H1 (cell line): ENCODE measurements around the gene DAPK3. TPM values are rescaled to one million over a fixed set of nuclear protein-coding genes. Genes with fewer than 3 reads are reported as not detected.

ENCODE experiments used
- CTCF ChIA-PET: fragments of 300-600 bp; sonication (Branson Sonifier 250); formaldehyde crosslinking; loops from one replicate; lab custom pipeline; 2021; ENCODE audit not compliant: partially characterized antibody; lab: Charles Lee
- POLR2A ChIA-PET: fragments of 300-600 bp; sonication (Branson Sonifier 250); formaldehyde crosslinking; loops from one replicate; lab custom pipeline; 2021; ENCODE audit warnings: inconsistent platforms; ENCODE audit not compliant: partially characterized antibody; lab: Charles Lee
- DNase-seq, 2 experiments: peaks; one replicate each; pipeline versions ENCODE4 v3.0.0 to v3.0.0-alpha.2; 2010 to 2022; ENCODE audit warnings: low spot score in 2 of 2, low read depth in 1 of 2, mixed read lengths in 1 of 2
- FAIRE-seq: peaks from 2 replicates; lab custom pipeline; 2011; peaks lifted over from hg19 to GRCh38; lab: Jason Lieb, UNC
- H2AFZ ChIP-seq: 2 replicates; pipeline ENCODE4 v1.8.1; 2012; ENCODE audit warnings: low read length, inconsistent platforms
- H2AK5ac ChIP-seq: 2 replicates; pipeline ENCODE4 v1.6.1; 2013; ENCODE audit warnings: low read depth, low read length
- H2BK120ac ChIP-seq: replicated peaks from 2 replicates; pipeline ENCODE3; 2013; ENCODE audit warnings: low read depth, low read length, inconsistent platforms
- H2BK12ac ChIP-seq: 2 replicates; pipeline ENCODE4 v1.6.1; 2013; ENCODE audit warnings: low read depth, low read length
- H2BK15ac ChIP-seq: 2 replicates; pipeline ENCODE4 v1.6.1; 2013; ENCODE audit warnings: low read length
- H2BK20ac ChIP-seq: 2 replicates; pipeline ENCODE4 v1.6.1; 2013; ENCODE audit warnings: low read length
- H2BK5ac ChIP-seq: 2 replicates; pipeline ENCODE4 v1.6.1; 2013; ENCODE audit warnings: low read depth, low read length
- H3K14ac ChIP-seq: 2 replicates; pipeline ENCODE4 v1.6.1; 2013; ENCODE audit warnings: inconsistent platforms; ENCODE audit not compliant: insufficient read length
- H3K18ac ChIP-seq: 2 replicates; pipeline ENCODE4 v1.6.1; 2013; ENCODE audit warnings: low read length; ENCODE audit errors: extremely low read depth
- H3K23ac ChIP-seq: 2 replicates; pipeline ENCODE4 v1.6.1; 2013; ENCODE audit warnings: inconsistent platforms; ENCODE audit not compliant: insufficient read length
- H3K23me2 ChIP-seq: 2 replicates; pipeline ENCODE4 v1.6.1; 2013; ENCODE audit warnings: low read depth, low read length
- H3K27ac ChIP-seq: 2 replicates; pipeline ENCODE4 v1.6.1; 2011; ENCODE audit warnings: low read depth, low read length, inconsistent platforms
- H3K27me3 ChIP-seq, 4 experiments: replicated peaks in 1 of 4; 1 replicate in 1 of 4; 2 replicates in 3 of 4; pipeline versions ENCODE4 v1.6.1 to v1.8.1; 2011 to 2013; ENCODE audit warnings: low read length in 3 of 4, mild to moderate bottlenecking in 3 of 4, inconsistent platforms in 2 of 4, mixed read lengths in 2 of 4, moderate library complexity in 1 of 4; ENCODE audit not compliant: control insufficient read depth in 3 of 4, insufficient read depth in 3 of 4; ENCODE audit errors: extremely low read depth in 1 of 4
- H3K36me3 ChIP-seq, 4 experiments: 2 replicates each; pipeline versions ENCODE4 v1.6.1 to v1.8.1; 2011 to 2013; ENCODE audit warnings: mild to moderate bottlenecking in 4 of 4, low read length in 3 of 4, moderate library complexity in 2 of 4, control low read depth in 1 of 4, inconsistent platforms in 1 of 4; ENCODE audit not compliant: insufficient read depth in 4 of 4, control insufficient read depth in 2 of 4
- H3K4ac ChIP-seq: replicated peaks from 2 replicates; pipeline ENCODE3; 2013; ENCODE audit warnings: low read length, low read depth, mixed read lengths, inconsistent platforms; ENCODE audit not compliant: insufficient read length
- H3K4me1 ChIP-seq, 4 experiments: replicated peaks in 1 of 4; 1 replicate in 1 of 4; 2 replicates in 3 of 4; pipeline versions ENCODE4 v1.6.1 to v1.8.1; 2011 to 2013; ENCODE audit warnings: low read length in 3 of 4, inconsistent platforms in 2 of 4, mixed read lengths in 1 of 4; ENCODE audit not compliant: insufficient read depth in 4 of 4, control insufficient read depth in 3 of 4
- H3K4me2 ChIP-seq, 2 experiments: 2 replicates each; pipeline versions ENCODE4 v1.6.1 to v1.8.1; 2011 to 2013; ENCODE audit warnings: low read depth in 2 of 2, low read length in 2 of 2, control low read depth in 1 of 2, inconsistent platforms in 1 of 2, mild to moderate bottlenecking in 1 of 2; ENCODE audit not compliant: insufficient read depth in 1 of 2
- H3K4me3 ChIP-seq, 4 experiments: fragments of 200-600, 300-600 bp in 1 of 4; sonication (generic), shearing (Covaris generic), sonication (Bioruptor Twin) in 1 of 4; 2 replicates each; pipeline versions ENCODE4 v1.5.1 to v1.8.1; 2011 to 2016; ENCODE audit warnings: low read length in 4 of 4, low read depth in 3 of 4, control low read depth in 2 of 4, inconsistent platforms in 2 of 4, mild to moderate bottlenecking in 2 of 4, mixed read lengths in 1 of 4, moderate library complexity in 1 of 4; ENCODE audit not compliant: insufficient read depth in 2 of 4; ENCODE audit errors: extremely low read depth in 1 of 4
- H3K56ac ChIP-seq: replicated peaks from 2 replicates; pipeline ENCODE3; 2013; ENCODE audit warnings: low read depth, mild to moderate bottlenecking, mixed read lengths, low read length, inconsistent platforms; ENCODE audit not compliant: insufficient read length
- H3K79me1 ChIP-seq: 2 replicates; pipeline ENCODE4 v1.6.1; 2013; ENCODE audit warnings: low read depth, low read length, control low read depth
- H3K79me2 ChIP-seq, 2 experiments: 2 replicates each; pipeline versions ENCODE4 v1.6.1 to v1.8.1; 2012 to 2013; ENCODE audit warnings: low read length in 2 of 2, mild to moderate bottlenecking in 2 of 2, inconsistent platforms in 1 of 2; ENCODE audit not compliant: insufficient read depth in 2 of 2, control insufficient read depth in 1 of 2
- H3K9ac ChIP-seq, 4 experiments: replicated peaks in 1 of 4; 1 replicate in 1 of 4; 2 replicates in 3 of 4; pipeline versions ENCODE4 v1.6.1 to v1.8.1; 2011 to 2013; ENCODE audit warnings: low read depth in 3 of 4, low read length in 3 of 4, control low read depth in 2 of 4, mild to moderate bottlenecking in 2 of 4, moderate library complexity in 2 of 4, inconsistent platforms in 1 of 4; ENCODE audit errors: extremely low read depth in 1 of 4
- H3K9me3 ChIP-seq, 2 experiments: 2 replicates each; pipeline versions ENCODE4 v1.6.1 to v1.8.1; 2012 to 2013; ENCODE audit warnings: mild to moderate bottlenecking in 2 of 2, moderate library complexity in 2 of 2, control low read depth in 1 of 2, inconsistent platforms in 1 of 2, low read depth in 1 of 2, low read length in 1 of 2, mixed read lengths in 1 of 2; ENCODE audit not compliant: insufficient read depth in 2 of 2
- H4K20me1 ChIP-seq, 2 experiments: replicated peaks in 1 of 2; 2 replicates each; pipeline versions ENCODE3 to v1.8.1; 2011 to 2013; ENCODE audit warnings: inconsistent platforms in 2 of 2, low read length in 2 of 2, mild to moderate bottlenecking in 1 of 2; ENCODE audit not compliant: insufficient read depth in 2 of 2, control insufficient read depth in 1 of 2
- H4K5ac ChIP-seq: 2 replicates; pipeline ENCODE4 v1.6.1; 2013; ENCODE audit warnings: low read length, low read depth, mixed read lengths, inconsistent platforms; ENCODE audit not compliant: insufficient read length
- H4K8ac ChIP-seq: 2 replicates; pipeline ENCODE4 v1.8.0; 2013; ENCODE audit warnings: mild to moderate bottlenecking, moderate library complexity, low read length, inconsistent platforms; ENCODE audit not compliant: insufficient read depth; ENCODE audit errors: extremely low read depth
- H4K91ac ChIP-seq: replicated peaks from 2 replicates; pipeline ENCODE3; 2013; ENCODE audit warnings: low read length, mixed read lengths, inconsistent platforms; ENCODE audit not compliant: insufficient read length
- ATF3 ChIP-seq: IDR thresholded peaks from 2 replicates; pipeline ENCODE4 v1.6.1; 2011; ENCODE audit warnings: low read depth, mild to moderate bottlenecking, low read length; ENCODE audit not compliant: insufficient read depth
- BCL11A ChIP-seq, 2 experiments: IDR thresholded peaks; one replicate each; pipeline ENCODE4 v1.6.1; 2011; ENCODE audit warnings: low read depth in 2 of 2, low read length in 2 of 2, mild to moderate bottlenecking in 2 of 2
- CBX8 ChIP-seq: fragments of 300-800, 300-1000 bp; sonication (generic); IDR thresholded peaks from 2 replicates; pipeline ENCODE4 v1.7.1; 2016; ENCODE audit warnings: low read depth, low read length, borderline replicate concordance
- EP300 ChIP-seq, 2 experiments: IDR thresholded peaks; 1 replicate in 1 of 2; 2 replicates in 1 of 2; pipeline ENCODE4 v1.6.1; 2011 to 2012; ENCODE audit warnings: low read depth in 2 of 2, low read length in 2 of 2, mild to moderate bottlenecking in 2 of 2, borderline replicate concordance in 1 of 2, inconsistent platforms in 1 of 2, moderate library complexity in 1 of 2
- KDM4A ChIP-seq: IDR thresholded peaks from one replicate; pipeline ENCODE4 v1.7.1; 2012; ENCODE audit warnings: low read depth, mild to moderate bottlenecking, moderate library complexity, low read length, inconsistent platforms; ENCODE audit not compliant: severe bottlenecking
- MAX ChIP-seq: IDR thresholded peaks from 2 replicates; pipeline ENCODE4 v1.6.1; 2012; ENCODE audit warnings: inconsistent platforms
- NANOG ChIP-seq: IDR thresholded peaks from 2 replicates; pipeline ENCODE4 v1.6.1; 2011; ENCODE audit warnings: low read length, low read depth, mild to moderate bottlenecking, inconsistent platforms; ENCODE audit not compliant: insufficient read depth, poor library complexity, severe bottlenecking
- SAP30 ChIP-seq: fragments of 300-600 bp; sonication (generic); IDR thresholded peaks from 2 replicates; pipeline ENCODE4 v1.7.1; 2012; ENCODE audit warnings: low read length, moderate library complexity, mild to moderate bottlenecking, inconsistent platforms; ENCODE audit not compliant: insufficient read depth, insufficient replicate concordance
- SP4 ChIP-seq: IDR thresholded peaks from 2 replicates; pipeline ENCODE4 v1.6.1; 2012; ENCODE audit warnings: low read length, inconsistent platforms
- SUZ12 ChIP-seq: fragments of 200-600 bp; sonication (generic); IDR thresholded peaks from 2 replicates; pipeline ENCODE4 v1.6.1; 2012; ENCODE audit warnings: mild to moderate bottlenecking, inconsistent platforms, low read length, moderate library complexity, mixed read lengths
- TBP ChIP-seq: IDR thresholded peaks from 2 replicates; pipeline ENCODE4 v1.6.1; 2011; ENCODE audit warnings: low read depth, low read length, improper control_type of control experiment
- WGBS, 2 experiments: shearing (Covaris generic) in 1 of 2; methylation state at CpG; one replicate each; pipeline versions ENCODE4 v1.1.6 to v1.1.7; 2013 to 2015; ENCODE audit warnings: low lambda C conversion rate in 2 of 2, mixed read lengths in 2 of 2, inconsistent platforms in 1 of 2, low coverage in 1 of 2, missing lambda C conversion rate in 1 of 2; ENCODE audit not compliant: insufficient replicate concordance in 2 of 2, insufficient coverage in 1 of 2, insufficient read length in 1 of 2; ENCODE audit errors: extremely low coverage in 1 of 2, missing lambda C conversion rate in 1 of 2; 5-methylcytosine and 5-hydroxymethylcytosine counted together
- polyA plus RNA-seq, 7 experiments: library from polyadenylated mRNA; depleted of rRNA in 3 of 7; stranded (reverse) in 5 of 7; unstranded in 2 of 7; fragments of >200 nt in 5 of 7; fragments of 200-250 nt in 2 of 7; gene quantifications; 1 replicate in 5 of 7; 2 replicates in 1 of 7; 4 replicates in 1 of 7; pipeline versions ENCODE4 v1.2.1 to v1.2.3, GENCODE V29; 2011 to 2013; ENCODE audit warnings: missing spikeins in 2 of 7, mixed read lengths in 2 of 7
- total RNA-seq: library from RNA; stranded (reverse); fragmentation: NEBNext Ultra II Directional; extraction: Animal tissue kit (Norgen Biotek cat#: 25700); gene quantifications from 2 replicates; pipeline ENCODE4 v1.2.1, GENCODE V29; 2021

Gene DAPK3
- total and polyA plus RNA-seq, 2 of the 8 experiments (the other 6 are each of a cell fraction or from before 2014, with no cell fraction given) = 53.2 to 78.1 TPM

- H3K14ac ChIP-seq = no peak overlapping the region
- ChIA-PET POLR2A (interaction anchor here (0.6 to 12.0 kb wide), 10 partner anchors 10 to 288 kb away, joined by 3 to 870 read pairs (median 3); partner anchors contain the start of genes DAPK3, NMRK2 and PIAS4), CTCF (interaction anchor here (0.7 to 2.1 kb wide), 3 partner anchors 9 to 419 kb away, joined by 3 to 6 read pairs (median 3); no protein-coding TSS in a partner anchor)
- H3K79me1 ChIP-seq = peaks cover 20% of the 10 kb centered on the region
- H4K5ac ChIP-seq = no peak overlapping the region
- DNase-seq (peak in 1 of 2 experiments; percentile 49), FAIRE-seq (no peak)
- H4K8ac ChIP-seq = peak overlapping the region; percentile 45; the same call in 1 of the 2 replicates
- H3K4me1 ChIP-seq = peaks cover 0 to 13% (median 8%) of the 10 kb centered on the region in 4 experiments; a peak in 6 of 7 replicates
- no peak overlapping the region for H3K56ac ChIP-seq
- no peak overlapping the region for H2BK5ac ChIP-seq
- no peaks in the 10 kb centered on the region for H3K9me3 ChIP-seq
- no peak overlapping the region for H4K91ac ChIP-seq
- WGBS, 2 experiments = 94% methylated on average over 17 of the region's 18 CpGs; no CpG with 5 or more reads in 1 of the 2 experiments
- H3K23ac ChIP-seq = no peak overlapping the region
- no peak overlapping the region for H2AK5ac ChIP-seq
- peaks cover 10 to 58% of the 10 kb centered on the region in 2 experiments for H3K79me2 ChIP-seq
- no peak overlapping the region for H2AFZ ChIP-seq
- peaks cover 5% of the 10 kb centered on the region for H3K23me2 ChIP-seq
- H3K18ac ChIP-seq = no peak overlapping the region
- H2BK20ac ChIP-seq = no peak overlapping the region
- no peak overlapping the region for H2BK15ac ChIP-seq
- H3K27ac ChIP-seq = no peak overlapping the region
- no peak overlapping the region for H3K4me3 ChIP-seq
- H2BK120ac ChIP-seq = no peak overlapping the region
- H2BK12ac ChIP-seq = no peak overlapping the region
- H3K4ac ChIP-seq = no peak overlapping the region
- H3K4me2 ChIP-seq = no peak overlapping the region
- peaks cover 81 to 94% (median 91%) of the 10 kb centered on the region in 4 experiments for H3K36me3 ChIP-seq
- H4K20me1 ChIP-seq = peaks cover 81 to 82% of the 10 kb centered on the region in 2 experiments
- 0 out of 7 replicates have a peak overlapping the region, but pooled peaks of 1 of the 4 experiments have one; percentile 16 for H3K9ac ChIP-seq
- H3K27me3 ChIP-seq = no peaks in the 10 kb centered on the region
- TF ChIP-seq EP300 (IDR thresholded peaks at IDR 0.05; ENCODE audit: borderline replicate concordance in 1 of 2, low read depth in 2 of 2, low read length in 2 of 2) (no peak), TBP (no peak), SAP30 (no peak), MAX (no peak), BCL11A (IDR thresholded peaks at IDR 0.05; ENCODE audit: low read depth in 2 of 2, low read length in 2 of 2) (no peak), ATF3 (no peak), CBX8 (no peak), SUZ12 (no peak), NANOG (no peak), SP4 (no peak), KDM4A (no peak)
Measured at GRCh38 chr19:3979289-3979673, 8.4 kb upstream of the DAPK3 start.
